22Rv1 (cell line): Measurements from ENCODE around the gene DLEC1.

ENCODE experiments used
- ZFX ChIP-seq: fragments of 450-650 bp; IDR thresholded peaks from 2 replicates; pipeline ENCODE4 v1.6.1; 2017; ENCODE audit warnings: antibody characterized with exemption, borderline replicate concordance
- TF ChIP-seq, protein P1 (sequence below): fragments of 450-650 bp; IDR thresholded peaks from 2 replicates; pipeline ENCODE4 v1.5.1; 2017; ENCODE audit warnings: mild to moderate bottlenecking

DNA sequence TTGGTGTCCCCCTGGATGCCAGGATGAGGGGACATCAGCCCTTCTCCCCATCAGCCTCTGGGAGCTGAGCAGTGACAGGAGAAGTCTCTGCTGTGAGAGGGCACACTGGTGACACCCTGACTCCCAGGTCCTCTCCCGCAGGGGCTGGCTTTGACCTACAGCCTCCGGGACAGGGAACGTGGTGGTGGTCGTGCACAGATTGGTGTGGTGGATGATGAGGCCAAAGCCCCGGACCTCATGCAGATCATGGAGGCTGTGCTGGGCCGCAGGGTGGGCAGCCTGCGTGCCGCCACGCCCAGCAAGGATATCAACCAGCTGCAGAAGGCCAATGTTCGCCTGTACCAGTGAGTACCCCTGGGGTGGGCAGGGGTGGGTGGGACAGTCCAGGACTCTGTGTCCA, 41.7 kb upstream of the DLEC1 start:
- TF ChIP-seq, protein P1, sequence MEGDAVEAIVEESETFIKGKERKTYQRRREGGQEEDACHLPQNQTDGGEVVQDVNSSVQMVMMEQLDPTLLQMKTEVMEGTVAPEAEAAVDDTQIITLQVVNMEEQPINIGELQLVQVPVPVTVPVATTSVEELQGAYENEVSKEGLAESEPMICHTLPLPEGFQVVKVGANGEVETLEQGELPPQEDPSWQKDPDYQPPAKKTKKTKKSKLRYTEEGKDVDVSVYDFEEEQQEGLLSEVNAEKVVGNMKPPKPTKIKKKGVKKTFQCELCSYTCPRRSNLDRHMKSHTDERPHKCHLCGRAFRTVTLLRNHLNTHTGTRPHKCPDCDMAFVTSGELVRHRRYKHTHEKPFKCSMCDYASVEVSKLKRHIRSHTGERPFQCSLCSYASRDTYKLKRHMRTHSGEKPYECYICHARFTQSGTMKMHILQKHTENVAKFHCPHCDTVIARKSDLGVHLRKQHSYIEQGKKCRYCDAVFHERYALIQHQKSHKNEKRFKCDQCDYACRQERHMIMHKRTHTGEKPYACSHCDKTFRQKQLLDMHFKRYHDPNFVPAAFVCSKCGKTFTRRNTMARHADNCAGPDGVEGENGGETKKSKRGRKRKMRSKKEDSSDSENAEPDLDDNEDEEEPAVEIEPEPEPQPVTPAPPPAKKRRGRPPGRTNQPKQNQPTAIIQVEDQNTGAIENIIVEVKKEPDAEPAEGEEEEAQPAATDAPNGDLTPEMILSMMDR = no peak
- no peak for TF ChIP-seq ZFX
